Activated CD8-positive, alpha-beta memory T cell treated with anti-CD3 and anti-CD28 coated beads, Interleukin-2, amount 50 U/mL, for 24 hours (primary cell): Measurements from ENCODE around the gene TTC22.

Experiments used
- DNase-seq: peaks from one replicate; pipeline ENCODE4 v3.0.0-alpha.2; 2020; ENCODE audit errors: extremely low read depth

The TTC22 gene

DNA sequence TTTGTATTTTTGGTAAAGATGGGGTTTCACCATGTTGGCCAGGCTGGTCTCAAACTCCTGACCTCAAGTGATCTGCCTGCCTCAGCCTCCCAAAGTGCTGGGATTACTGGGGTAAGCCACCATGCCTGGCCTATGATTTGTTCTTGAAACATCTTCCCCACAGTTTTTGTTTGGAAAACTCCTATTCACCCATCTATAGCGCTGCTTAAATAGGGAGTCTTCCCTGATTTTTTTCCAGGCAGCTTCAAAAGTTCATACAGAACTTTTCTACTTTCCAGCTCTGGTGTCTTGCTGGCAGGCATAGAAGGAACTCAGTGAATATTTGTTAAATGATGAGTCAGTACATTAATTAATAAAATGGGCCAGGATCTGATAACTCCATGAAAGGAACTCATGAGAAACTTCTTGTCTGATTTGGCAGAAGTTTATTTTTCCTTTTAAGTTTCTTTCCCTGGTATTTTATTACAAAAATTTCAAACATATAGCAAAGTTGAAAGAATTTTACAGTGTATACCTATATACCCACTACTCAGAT, 33.0 kb upstream of the TTC22 start:
- no peak for DNase-seq

DNA sequence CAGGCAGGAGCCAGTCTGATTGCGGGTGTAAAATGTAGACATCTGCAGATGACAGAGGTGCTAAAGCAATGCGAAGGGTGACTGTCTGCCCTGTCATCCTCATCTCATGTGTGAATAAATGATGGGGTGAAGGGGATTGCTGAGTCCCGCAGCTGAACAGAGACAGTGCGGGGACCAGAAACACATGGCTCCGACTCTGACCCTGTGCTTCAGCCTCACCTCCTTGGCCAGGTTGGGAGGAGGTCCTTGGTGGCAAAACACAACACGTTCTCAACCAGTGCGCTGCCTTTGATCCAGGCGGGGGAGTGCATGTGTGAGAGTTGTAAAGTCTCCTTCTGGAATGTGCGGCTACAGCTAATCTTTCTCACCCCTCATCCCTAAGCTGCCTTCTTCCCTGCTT, 32.0 kb upstream of the TTC22 start:
- no peak for DNase-seq

DNA sequence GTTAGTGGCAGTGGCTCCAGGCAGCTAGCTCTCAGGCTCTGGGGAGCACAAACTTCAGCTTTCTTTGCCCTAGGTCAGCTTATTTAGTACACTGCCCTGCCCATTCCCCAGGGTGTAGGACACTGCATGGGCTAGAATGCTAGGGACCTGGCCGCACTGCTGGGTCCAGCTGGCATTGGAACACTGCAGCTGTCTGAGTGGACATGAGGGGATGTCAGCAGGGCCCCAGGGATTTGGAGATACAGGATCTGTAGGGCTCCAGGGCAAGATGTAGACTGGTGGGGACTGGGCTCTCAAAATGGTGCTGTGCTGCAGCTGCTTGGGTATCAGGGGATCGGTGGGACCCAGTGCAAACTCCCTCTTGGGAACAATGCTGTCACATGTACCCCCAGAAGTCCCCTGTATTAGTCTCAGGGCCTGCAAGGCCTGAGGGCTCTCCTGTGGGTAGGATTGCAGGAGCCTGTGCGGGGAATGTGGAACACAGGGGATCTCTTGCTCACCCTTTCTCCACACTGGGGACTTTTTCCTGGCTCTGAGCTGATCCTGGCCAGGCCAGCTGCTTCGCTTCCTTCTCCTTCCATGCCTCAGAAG, 25.2 kb upstream of the TTC22 start:
- no peak for DNase-seq

- DNase-seq: no peak
Observed at GRCh38 chr1:54825696-54826095, 24.6 kb upstream of the TTC22 start.

GRCh38 chr1:54823670-54824069, 22.5 kb upstream of the TTC22 start:
- no peak for DNase-seq

GRCh38 chr1:54819733-54820132, 18.6 kb upstream of the TTC22 start:
- no peak for DNase-seq

DNA sequence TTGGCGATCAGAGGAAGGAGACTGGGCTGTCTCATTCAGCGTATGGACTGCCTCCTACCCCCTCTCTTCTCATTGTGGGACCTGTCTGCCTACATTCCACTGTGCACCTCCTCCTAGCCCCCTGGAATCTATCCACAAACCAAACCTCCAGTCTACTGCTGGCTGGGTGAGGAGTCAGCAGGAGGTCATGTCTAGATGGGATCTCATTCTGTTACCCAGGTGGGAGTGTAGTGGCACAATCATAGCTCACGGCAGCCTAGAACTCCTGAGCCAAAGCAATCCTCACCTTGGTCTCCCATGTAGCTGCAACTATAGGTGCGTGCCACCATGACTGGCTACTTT, 18.0 kb upstream of the TTC22 start:
- no peak for DNase-seq

DNA sequence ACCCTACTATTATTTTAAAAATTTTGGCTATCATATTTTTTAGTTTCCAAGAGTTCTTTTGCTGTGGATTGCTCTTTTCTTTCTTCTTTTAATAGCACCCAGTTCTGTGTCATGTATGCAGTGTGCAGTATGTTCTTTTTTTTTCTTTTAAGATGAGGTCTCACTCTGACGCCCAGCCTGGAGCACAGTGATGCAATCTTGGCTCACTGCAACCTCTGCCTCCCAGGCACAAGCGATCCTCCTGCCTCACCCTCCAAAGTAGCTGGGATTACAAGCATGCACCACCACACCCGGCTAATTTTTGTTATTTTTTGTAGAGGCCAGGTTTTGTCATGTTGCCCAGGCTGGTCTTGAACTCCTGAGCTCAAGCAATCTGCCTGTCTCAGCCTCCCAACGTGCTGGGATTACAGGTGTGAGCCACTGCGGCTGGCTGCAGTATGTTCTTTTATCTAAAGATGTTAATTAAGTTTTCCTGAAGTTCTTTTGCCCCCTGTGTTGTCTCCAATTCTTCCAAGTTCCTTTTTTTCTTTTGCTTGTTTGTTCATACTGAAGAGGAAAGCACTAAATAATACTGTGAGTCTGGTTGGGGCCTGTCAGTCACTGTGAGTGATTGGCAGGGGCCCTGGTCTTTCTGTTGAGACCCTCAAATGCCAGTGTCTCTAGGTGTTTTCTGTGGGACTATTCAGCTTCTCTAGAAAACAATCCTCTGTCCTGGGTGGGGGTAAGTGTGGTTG, 17.5 kb upstream of the TTC22 start:
- DNase-seq: no peak

DNA sequence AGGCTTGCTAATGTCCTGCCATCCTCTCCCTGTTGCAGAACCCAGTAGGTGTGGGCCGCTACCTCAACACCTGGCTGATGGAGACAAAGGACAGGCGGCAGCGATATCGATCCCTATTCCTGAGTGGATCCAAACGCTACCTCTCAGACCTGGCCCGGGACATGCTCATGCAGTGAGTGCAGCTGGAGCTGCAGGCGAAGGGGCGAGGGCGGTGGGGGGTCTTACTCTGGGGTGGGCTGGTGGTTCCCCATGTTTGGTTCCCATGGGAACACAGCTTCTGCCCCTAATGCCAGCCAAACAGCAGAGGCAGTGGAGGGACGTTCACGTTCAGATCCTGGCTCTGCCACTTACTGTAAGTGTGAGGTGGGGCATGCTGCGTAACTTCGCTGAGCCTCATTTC, 15.8 kb upstream of the TTC22 start:
- DNase-seq: no peak

DNA sequence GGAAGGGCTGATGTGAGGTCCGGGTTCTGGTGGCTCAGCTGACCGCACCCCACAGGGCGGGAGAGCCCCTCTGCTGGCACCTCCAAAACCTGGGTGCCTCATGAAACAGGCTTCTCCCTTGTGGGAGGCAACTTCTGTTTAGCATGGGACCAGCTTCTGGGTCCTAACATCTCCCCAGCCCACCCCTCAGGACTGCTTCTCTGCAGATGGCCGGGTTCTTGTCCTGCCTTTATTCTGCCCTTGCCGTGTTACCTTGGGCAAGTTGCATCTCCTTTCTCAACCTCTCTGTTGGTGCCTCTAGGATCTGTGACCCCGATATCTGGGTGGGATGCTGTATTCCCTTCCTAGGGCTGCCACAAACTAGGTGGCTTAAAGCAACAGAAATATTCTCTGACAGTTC, 15.0 kb upstream of the TTC22 start:
- no peak for DNase-seq

DNA sequence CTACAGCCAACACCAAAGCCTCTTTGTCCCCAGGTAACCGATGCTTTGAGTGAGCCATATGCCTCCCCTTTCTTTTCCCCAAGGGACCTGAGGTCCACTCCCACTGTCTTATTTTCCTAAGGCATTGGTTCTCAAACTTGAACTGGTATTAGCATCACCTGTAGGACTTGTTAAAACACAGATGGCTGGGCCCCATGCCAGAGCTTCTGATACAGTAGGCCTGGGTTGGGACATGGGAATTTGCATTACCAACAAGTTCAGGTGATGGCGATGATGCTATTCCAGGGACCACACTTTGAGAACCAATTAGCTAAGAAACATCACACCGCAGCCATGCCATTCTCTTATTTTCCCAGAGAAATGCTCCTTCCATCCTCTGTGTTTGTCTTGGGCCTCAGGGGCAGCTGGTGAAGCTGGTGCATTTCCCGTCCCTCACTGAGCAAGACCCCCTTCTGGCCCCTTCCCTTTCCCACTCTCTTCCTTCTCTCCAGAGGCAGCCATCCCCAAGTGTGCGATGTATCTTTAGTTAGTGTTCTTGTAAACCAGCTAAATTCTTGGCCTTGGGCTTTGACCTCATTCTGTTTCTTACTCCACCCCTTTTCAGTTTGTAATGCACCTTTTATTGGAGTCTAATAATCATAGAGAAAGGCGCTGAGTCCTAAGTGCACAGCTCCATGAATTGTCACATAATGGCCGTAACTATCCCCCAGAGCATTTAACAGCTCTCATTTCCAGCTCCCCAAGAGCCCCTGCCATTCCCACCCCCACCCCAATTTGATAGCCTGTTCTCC, 14.2 kb upstream of the TTC22 start:
- no peak for DNase-seq

GRCh38 chr1:54814571-54814970, 13.4 kb upstream of the TTC22 start:
- no peak for DNase-seq

GRCh38 chr1:54814126-54814498, 13.0 kb upstream of the TTC22 start:
- DNase-seq: no peak

GRCh38 chr1:54813485-54814125, 12.5 kb upstream of the TTC22 start:
- no peak for DNase-seq

- no peak for DNase-seq
Observed at GRCh38 chr1:54812801-54813484, 11.8 kb upstream of the TTC22 start.

DNA sequence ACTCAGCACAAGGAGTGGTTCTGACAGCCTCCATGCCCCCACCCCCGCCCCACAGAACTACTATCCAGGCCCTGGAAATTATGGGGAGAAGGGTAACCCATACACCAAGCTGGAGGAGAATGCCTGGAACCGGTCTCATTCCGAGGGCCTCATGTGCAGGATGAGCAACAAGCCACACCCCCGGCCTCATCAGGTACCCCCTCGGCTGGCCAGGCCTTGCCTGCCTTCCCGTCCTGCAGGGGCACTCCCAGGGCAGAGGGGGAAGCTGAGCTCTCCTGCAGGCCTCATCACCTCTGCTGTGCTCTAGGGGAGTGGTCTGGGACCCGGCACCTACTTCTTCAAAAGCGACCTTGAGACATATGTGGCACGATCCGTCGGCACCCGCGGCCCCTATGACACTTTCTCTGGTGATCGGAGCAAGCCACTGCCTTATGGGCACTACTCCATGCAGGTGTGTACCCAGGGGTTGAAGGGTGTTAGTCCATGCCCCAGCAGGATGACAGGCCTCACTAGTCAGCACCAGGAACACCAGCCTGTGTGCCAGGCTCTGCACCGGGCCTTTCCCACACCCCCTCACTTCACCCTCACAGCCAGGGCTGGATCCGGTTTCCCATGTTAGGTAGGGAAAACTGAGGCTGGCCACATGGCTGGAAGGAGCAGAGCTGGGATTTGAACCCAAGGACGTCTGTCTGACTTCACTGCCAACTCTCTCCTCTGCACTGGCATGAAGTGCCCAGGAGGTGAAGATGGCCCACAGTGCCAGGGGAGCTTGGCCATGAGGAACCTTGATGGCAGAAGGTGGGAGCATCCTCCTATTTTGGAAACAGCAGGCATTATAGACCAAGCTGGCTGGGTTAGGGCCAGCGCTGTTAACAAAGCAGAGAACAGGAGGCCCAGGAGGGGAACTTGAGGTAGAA, 10.9 kb upstream of the TTC22 start:
- DNase-seq: no peak

DNA sequence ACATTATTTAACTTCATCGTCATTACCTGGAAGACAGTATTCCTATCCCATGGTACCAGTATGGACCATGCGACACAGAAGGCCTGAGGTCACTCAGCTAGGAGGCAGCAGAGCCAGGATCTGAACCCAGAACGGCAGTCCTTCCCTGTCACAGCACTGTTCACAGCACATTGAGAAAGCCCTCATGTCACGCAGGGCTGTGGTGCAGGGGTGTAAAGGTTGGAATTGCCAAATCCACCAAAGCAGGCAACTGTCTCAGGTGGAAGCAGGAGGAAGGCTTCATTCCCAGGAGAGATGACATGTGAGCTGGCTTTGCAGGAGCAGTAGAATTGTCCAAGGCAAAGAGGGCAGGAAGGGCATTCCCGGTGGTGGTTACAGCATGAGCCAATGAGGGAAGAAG, 9.9 kb upstream of the TTC22 start:
- DNase-seq: no peak

GRCh38 chr1:54810153-54810942, 9.2 kb upstream of the TTC22 start:
- DNase-seq: no peak

- no peak for DNase-seq
Observed at GRCh38 chr1:54809496-54810074, 8.5 kb upstream of the TTC22 start.
